SU-DHL-6 (cell line): ENCODE measurements around the gene TAGLN2.

Source experiments
- EZH2phosphoT487 ChIP-seq: fragments of 200-600 bp; sonication (generic), shearing (Covaris generic); conservative IDR thresholded peaks from 2 replicates; pipeline ENCODE4 v1.6.1; 2018; ENCODE audit warnings: mild to moderate bottlenecking, antibody characterized with exemption, low read length, moderate library complexity, mixed read lengths
- TF ChIP-seq, protein P1 (sequence below): fragments of 200-600 bp; sonication (generic); IDR thresholded peaks from one replicate; pipeline ENCODE4 v1.5.1; 2017; ENCODE audit warnings: antibody characterized with exemption, mild to moderate bottlenecking, low read length, moderate library complexity; ENCODE audit not compliant: insufficient read depth, poor library complexity, severe bottlenecking

DNA sequence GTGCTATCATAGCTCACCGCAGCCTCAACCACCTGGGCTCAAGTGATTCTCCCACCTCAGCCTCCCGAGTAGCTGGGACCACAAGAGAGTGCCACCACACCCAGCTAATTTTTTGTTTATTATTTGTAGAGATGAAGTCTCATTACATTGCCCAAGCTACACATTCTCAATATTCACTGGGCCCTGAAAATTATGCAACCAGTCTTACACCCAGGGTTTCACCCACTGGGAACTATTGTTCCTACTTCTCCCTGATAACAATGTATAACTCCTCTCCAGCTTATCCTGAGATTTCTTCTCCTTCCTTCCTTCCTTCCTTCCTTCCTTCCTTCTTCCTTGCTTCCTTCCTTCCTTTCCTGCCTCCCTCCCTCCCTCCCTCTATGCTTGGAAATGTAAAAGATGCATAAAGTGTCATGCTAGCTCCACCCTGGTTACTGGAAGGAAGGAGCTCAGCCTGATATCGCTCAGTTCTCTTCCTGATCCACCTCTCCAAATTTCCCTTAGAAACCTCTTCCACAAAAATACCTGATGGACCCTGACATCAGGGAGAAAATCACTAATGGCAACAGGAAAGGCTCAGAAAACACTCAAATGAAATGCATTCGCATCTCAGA is 51.7 kb downstream of the TAGLN2 start:
- TF ChIP-seq, protein P1, sequence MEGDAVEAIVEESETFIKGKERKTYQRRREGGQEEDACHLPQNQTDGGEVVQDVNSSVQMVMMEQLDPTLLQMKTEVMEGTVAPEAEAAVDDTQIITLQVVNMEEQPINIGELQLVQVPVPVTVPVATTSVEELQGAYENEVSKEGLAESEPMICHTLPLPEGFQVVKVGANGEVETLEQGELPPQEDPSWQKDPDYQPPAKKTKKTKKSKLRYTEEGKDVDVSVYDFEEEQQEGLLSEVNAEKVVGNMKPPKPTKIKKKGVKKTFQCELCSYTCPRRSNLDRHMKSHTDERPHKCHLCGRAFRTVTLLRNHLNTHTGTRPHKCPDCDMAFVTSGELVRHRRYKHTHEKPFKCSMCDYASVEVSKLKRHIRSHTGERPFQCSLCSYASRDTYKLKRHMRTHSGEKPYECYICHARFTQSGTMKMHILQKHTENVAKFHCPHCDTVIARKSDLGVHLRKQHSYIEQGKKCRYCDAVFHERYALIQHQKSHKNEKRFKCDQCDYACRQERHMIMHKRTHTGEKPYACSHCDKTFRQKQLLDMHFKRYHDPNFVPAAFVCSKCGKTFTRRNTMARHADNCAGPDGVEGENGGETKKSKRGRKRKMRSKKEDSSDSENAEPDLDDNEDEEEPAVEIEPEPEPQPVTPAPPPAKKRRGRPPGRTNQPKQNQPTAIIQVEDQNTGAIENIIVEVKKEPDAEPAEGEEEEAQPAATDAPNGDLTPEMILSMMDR, result no peak
- no peak for TF ChIP-seq EZH2phosphoT487
